Measurements from ENCODE around the gene ITPRIPL1. TPM values are rescaled to one million over a fixed set of nuclear protein-coding genes. Genes with fewer than 3 reads are reported as not detected.

Gene ITPRIPL1
- total RNA-seq, 2 experiments from 2014 or later = 59.8 to 60.7 TPM

GRCh38 chr2:96342085-96342484, 17.0 kb downstream of the ITPRIPL1 start:
- CTCF ChIA-PET = interaction anchor here (0.9 to 1.8 kb wide), 6 partner anchors 18 to 212 kb away, joined by 3 to 8 read pairs (median 3); partner anchors contain the start of gene SNRNP200
- POLR2A ChIA-PET = interaction anchor here (0.7 to 3.2 kb wide), 6 partner anchors 17 to 185 kb away, joined by 3 to 25 read pairs (median 4); partner anchors contain the start of gene ITPRIPL1

GRCh38 chr2:96344011-96344410, 18.9 kb downstream of the ITPRIPL1 start:
- ChIA-PET CTCF (interaction anchor here (0.6 to 1.9 kb wide), 4 partner anchors 23 to 226 kb away, joined by 3 to 10 read pairs (median 4); no protein-coding TSS in a partner anchor), POLR2A (interaction anchor here (0.6 to 1.9 kb wide), 6 partner anchors 8 to 188 kb away, joined by 3 to 11 read pairs (median 6); partner anchors contain the start of genes ITPRIPL1 and NCAPH)

- CTCF ChIA-PET = interaction anchor here (0.8 to 1.9 kb wide), 5 partner anchors 8 to 183 kb away, joined by 3 to 10 read pairs (median 3); no protein-coding TSS in a partner anchor
- POLR2A ChIA-PET = interaction anchor here (0.9 to 1.9 kb wide), 3 partner anchors 10 to 51 kb away, joined by 3 to 6 read pairs (median 5); partner anchors contain the start of gene NCAPH
These were observed 20.3 kb downstream of the ITPRIPL1 start for GRCh38 chr2:96345438-96345837.

GRCh38 chr2:96345868-96346462, 20.8 kb downstream of the ITPRIPL1 start:
- POLR2A ChIA-PET = interaction anchor here (1.0 to 1.4 kb wide), 2 partner anchors 21 to 24 kb away, joined by 3 to 6 read pairs; partner anchors contain the start of gene ITPRIPL1

GRCh38 chr2:96347395-96347794, 22.3 kb downstream of the ITPRIPL1 start:
- ChIA-PET CTCF (interaction anchor here (0.7 kb wide), 1 partner anchor 85 kb away, joined by 4 read pairs; no protein-coding TSS in a partner anchor), POLR2A (interaction anchor here (0.7 kb wide), 1 partner anchor 83 kb away, joined by 3 read pairs; no protein-coding TSS in a partner anchor)

More at GRCh38 chr2:96345868-96346462, 20.8 kb downstream of the ITPRIPL1 start:
- CTCF ChIA-PET = interaction anchor here (0.8 to 1.8 kb wide), 3 partner anchors 7 to 61 kb away, joined by 3 to 10 read pairs (median 3); no protein-coding TSS in a partner anchor

- CTCF ChIA-PET = interaction anchor here (0.8 kb wide), 2 partner anchors 8 to 156 kb away, joined by 3 to 5 read pairs; no protein-coding TSS in a partner anchor
- POLR2A ChIA-PET = interaction anchor here (1.0 kb wide), 1 partner anchor 79 kb away, joined by 4 read pairs; no protein-coding TSS in a partner anchor
These were observed 28.0 kb downstream of the ITPRIPL1 start for GRCh38 chr2:96353032-96353561.

GRCh38 chr2:96353606-96354101, 28.5 kb downstream of the ITPRIPL1 start:
- CTCF ChIA-PET = interaction anchor here (0.8 kb wide), 1 partner anchor 8 kb away, joined by 3 read pairs; no protein-coding TSS in a partner anchor
- POLR2A ChIA-PET = no interaction called here

GRCh38 chr2:96354492-96354891, 29.4 kb downstream of the ITPRIPL1 start:
- ChIA-PET CTCF (no interaction called here), POLR2A (no interaction called here)

GRCh38 chr2:96356889-96357288, 31.8 kb downstream of the ITPRIPL1 start:
- POLR2A ChIA-PET = no interaction called here
- CTCF ChIA-PET = interaction anchor here (1.1 kb wide), 1 partner anchor 9 kb away, joined by 3 read pairs; no protein-coding TSS in a partner anchor

GRCh38 chr2:96359310-96359709, 34.2 kb downstream of the ITPRIPL1 start:
- ChIA-PET CTCF (no interaction called here), POLR2A (no interaction called here)

- ChIA-PET CTCF (no interaction called here), POLR2A (no interaction called here)
These were observed 34.7 kb downstream of the ITPRIPL1 start for GRCh38 chr2:96359866-96360265.

GRCh38 chr2:96361751-96362150, 36.6 kb downstream of the ITPRIPL1 start:
- ChIA-PET POLR2A (no interaction called here), CTCF (no interaction called here)

GRCh38 chr2:96369186-96369585, 44.1 kb downstream of the ITPRIPL1 start:
- ChIA-PET CTCF (no interaction called here), POLR2A (no interaction called here)

GRCh38 chr2:96374211-96374951, 49.3 kb downstream of the ITPRIPL1 start:
- CTCF ChIA-PET = no interaction called here
- POLR2A ChIA-PET = no interaction called here

Other genes with a start within 250 kb of the ITPRIPL1 start
- under 1 TPM; 0.25 to 0.34 TPM for gene ADRA2B, start 208.7 kb upstream of the ITPRIPL1 start, total RNA-seq
- 10 to 100 TPM; 18.1 to 19.3 TPM for gene ASTL, start 186.8 kb upstream of the ITPRIPL1 start, total RNA-seq
- 100 to 1,000 TPM; 297 to 298 TPM for gene DUSP2, start 179.9 kb upstream of the ITPRIPL1 start, total RNA-seq
- gene STARD7, start 116.5 kb upstream of the ITPRIPL1 start, total RNA-seq = 100 to 1,000 TPM; 241 to 248 TPM
- 10 to 100 TPM; 24.6 to 27.4 TPM for gene TMEM127, start 59.3 kb upstream of the ITPRIPL1 start, total RNA-seq
- 10 to 100 TPM; 76.7 to 76.8 TPM for gene CIAO1, start 59.1 kb upstream of the ITPRIPL1 start, total RNA-seq
- gene SNRNP200, start 19.8 kb upstream of the ITPRIPL1 start, total RNA-seq = 100 to 1,000 TPM; 193 to 200 TPM
- gene NCAPH, start 10.4 kb downstream of the ITPRIPL1 start, total RNA-seq = 10 to 100 TPM; 71.9 to 73.9 TPM
- gene NEURL3, start 180.0 kb downstream of the ITPRIPL1 start, total RNA-seq = under 1 TPM; 0.10 to 0.13 TPM
- gene ARID5A, start 211.4 kb downstream of the ITPRIPL1 start, total RNA-seq = 100 to 1,000 TPM; 111 to 112 TPM

Data from activated CD8-positive, alpha-beta memory T cell treated with anti-CD3 and anti-CD28 coated beads for 36 hours (primary cell).